Natural killer cell (primary cell): ENCODE data around the gene CLEC4M. TPM values are rescaled to one million over a fixed set of nuclear protein-coding genes. Genes with fewer than 3 reads are reported as not detected.

Experiments used
- ATAC-seq, 3 donors: fragments of 150-1000 bp in 2 of 3; fragments of 200-7000 bp in 1 of 3; cut with Tn5 transposase; 1 replicate in 1 of 3; 2 replicates in 2 of 3; pipeline ENCODE4 v1.10.0; 2021; ENCODE audit warnings: mild to moderate bottlenecking in 2 of 3, moderate library complexity in 2 of 3
- DNase-seq, 2 donors: peaks; one replicate each; pipeline versions ENCODE4 v3.0.0 to v3.0.0-alpha.2; 2013 to 2021; ENCODE audit warnings: mixed read lengths in 1 of 2
- H3K27ac ChIP-seq: one replicate; pipeline ENCODE4 v1.5.1; 2013; ENCODE audit warnings: mild to moderate bottlenecking, low read length
- H3K27me3 ChIP-seq: one replicate; pipeline ENCODE4 v1.6.1; 2013; ENCODE audit warnings: low read length; ENCODE audit not compliant: control insufficient read depth, insufficient read depth
- H3K36me3 ChIP-seq: one replicate; pipeline ENCODE4 v1.6.1; 2013; ENCODE audit warnings: low read length; ENCODE audit not compliant: control insufficient read depth, insufficient read depth
- H3K4me1 ChIP-seq: one replicate; pipeline ENCODE4 v1.6.1; 2013; ENCODE audit warnings: low read length; ENCODE audit not compliant: control insufficient read depth, insufficient read depth
- H3K4me3 ChIP-seq: one replicate; pipeline ENCODE4 v1.5.1; 2013; ENCODE audit warnings: low read length
- H3K9me3 ChIP-seq: one replicate; pipeline ENCODE4 v1.6.1; 2013; ENCODE audit warnings: low read length; ENCODE audit not compliant: control insufficient read depth, insufficient read depth
- H3K27ac Mint-ChIP-seq, 2 donors: one replicate each; pipeline ENCODE4 v1.8.0; 2022; ENCODE audit warnings: mild to moderate bottlenecking in 2 of 2, mixed read lengths in 2 of 2, moderate library complexity in 1 of 2
- H3K27me3 Mint-ChIP-seq, 2 donors: one replicate each; pipeline ENCODE4 v1.8.0; 2022; ENCODE audit warnings: low read depth in 2 of 2, mixed read lengths in 2 of 2
- H3K36me3 Mint-ChIP-seq: one replicate; pipeline ENCODE4 v1.8.0; 2022; ENCODE audit warnings: mixed read lengths
- H3K4me1 Mint-ChIP-seq, 2 donors: one replicate each; pipeline ENCODE4 v1.8.0; 2022; ENCODE audit warnings: mixed read lengths in 2 of 2
- H3K4me3 Mint-ChIP-seq: one replicate; pipeline ENCODE4 v1.8.0; 2022; ENCODE audit warnings: mild to moderate bottlenecking, moderate library complexity, mixed read lengths
- H3K9me3 Mint-ChIP-seq, 2 donors: one replicate each; pipeline ENCODE4 v1.8.0; 2022; ENCODE audit warnings: mixed read lengths in 2 of 2
- CTCF ChIP-seq: fragments of 200-600 bp; IDR thresholded peaks from one replicate; pipeline ENCODE4 v1.8.0; 2022; ENCODE audit warnings: antibody characterized with exemption
- WGBS: methylation state at CpG from one replicate; pipeline ENCODE4 v1.1.7; 2013; ENCODE audit warnings: missing lambda C conversion rate; ENCODE audit not compliant: insufficient coverage; 5-methylcytosine and 5-hydroxymethylcytosine counted together
- intact Hi-C: fragments of 100-400 bp; cut with micrococcal nuclease; formaldehyde crosslinking; loops from one replicate; pipeline ENCODE4 v1.14.2; 2022
- total RNA-seq, 4 donors: library from RNA; stranded (reverse); fragments of 120-200 nt in 1 of 4; gene quantifications; one replicate each; pipeline versions ENCODE4 v1.2.3 to v1.2.4, GENCODE V29; 2013 to 2022

CLEC4M gene
- total RNA-seq, 3 donors from 2014 or later (not counting 1 experiment from before 2014, with no cell fraction given) = not detected

GRCh38 chr19:7734220-7735203 lies 28.5 kb upstream of the CLEC4M start:
- Mint-ChIP-seq H3K9me3 (no peaks in the 10 kb centered on the region), H3K27ac (no peak overlapping the region), H3K27me3 (peaks cover 22 to 29% of the 10 kb centered on the region in 2 donors), H3K36me3 (no peaks in the 10 kb centered on the region), H3K4me1 (no peaks in the 10 kb centered on the region), H3K4me3 (no peak overlapping the region)
- DNase-seq (no peak), ATAC-seq (no peak)
- Histone ChIP-seq H3K9me3 (no peaks in the 10 kb centered on the region), H3K4me3 (no peak overlapping the region), H3K4me1 (peaks cover 10% of the 10 kb centered on the region), H3K36me3 (no peaks in the 10 kb centered on the region), H3K27ac (no peak overlapping the region), H3K27me3 (peaks cover 5% of the 10 kb centered on the region)
- intact Hi-C loops = no loop called here
- WGBS = 69% methylated on average over 12 of the region's 12 CpGs
- no peak for TF ChIP-seq CTCF

GRCh38 chr19:7736148-7736547 lies 26.9 kb upstream of the CLEC4M start:
- ATAC-seq (no peak), DNase-seq (no peak)
- TF ChIP-seq CTCF = no peak
- 83% methylated on average over 1 of the region's 1 CpG for WGBS
- Mint-ChIP-seq H3K36me3 (no peaks in the 10 kb centered on the region), H3K9me3 (no peaks in the 10 kb centered on the region), H3K4me3 (no peak overlapping the region), H3K27me3 (peaks cover 14 to 27% of the 10 kb centered on the region in 2 donors), H3K27ac (no peak overlapping the region), H3K4me1 (peaks cover 0 to 6% of the 10 kb centered on the region in 2 donors)
- Histone ChIP-seq H3K9me3 (no peaks in the 10 kb centered on the region), H3K27ac (no peak overlapping the region), H3K4me1 (no peaks in the 10 kb centered on the region), H3K4me3 (no peak overlapping the region), H3K27me3 (no peaks in the 10 kb centered on the region), H3K36me3 (no peaks in the 10 kb centered on the region)
- intact Hi-C loops = no loop called here

- ATAC-seq = no peak
- TF ChIP-seq CTCF = no peak
- H3K27me3 Mint-ChIP-seq = peaks cover 14 to 25% of the 10 kb centered on the region in 2 donors
- Histone ChIP-seq H3K27me3 (no peaks in the 10 kb centered on the region), H3K36me3 (no peaks in the 10 kb centered on the region), H3K9me3 (no peaks in the 10 kb centered on the region), H3K4me1 (no peaks in the 10 kb centered on the region), H3K4me3 (no peak overlapping the region), H3K27ac (no peak overlapping the region)
- DNase-seq = no peak
- 87% methylated on average over 11 of the region's 11 CpGs for WGBS
- peaks cover 0 to 6% of the 10 kb centered on the region in 2 donors for H3K4me1 Mint-ChIP-seq
- no peaks in the 10 kb centered on the region for H3K36me3 Mint-ChIP-seq
- intact Hi-C loops = no loop called here
- H3K4me3 Mint-ChIP-seq = no peak overlapping the region
- no peak overlapping the region for H3K27ac Mint-ChIP-seq
- no peaks in the 10 kb centered on the region for H3K9me3 Mint-ChIP-seq
Measured at GRCh38 chr19:7737215-7737614, 25.8 kb upstream of the CLEC4M start.
